Metanephros (tissue), 1 donor: Measurements from ENCODE around the gene ABCC11. TPM values are rescaled to one million over a fixed set of nuclear protein-coding genes. Genes with fewer than 3 reads are reported as not detected.

Experiments used
- total RNA-seq: library from RNA; depleted of rRNA; stranded (reverse); fragments of >200 nt; gene quantifications from one replicate; pipeline ENCODE4 v1.2.3, GENCODE V29; 2014

Gene ABCC11
- 0.23 TPM for total RNA-seq

GRCh38 chr16:48247311-48247710, at the start of gene ABCC11:
Gene ABCC11 (minus strand): TSS chr16:48247539. CDS start chr16:48231921, 15,618 bp downstream.

GRCh38 chr16:48244080-48244862, 3.1 kb downstream of the ABCC11 start, which contains the start of gene LONP2:
Gene LONP2 (plus strand): TSS chr16:48244300. CDS start chr16:48244389, 89 bp downstream.

GRCh38 chr16:48155926-48156789, 91.2 kb downstream of the ABCC11 start, which contains the start of gene ABCC12:
Gene ABCC12 (minus strand): TSS chr16:48155993. CDS start chr16:48146424, 9,569 bp downstream.

Other genes starting within 250 kb of the ABCC11 start
- gene ABCC12, start 91.5 kb downstream of the ABCC11 start, total RNA-seq: not detected
- gene LONP2, start 3.2 kb downstream of the ABCC11 start, total RNA-seq: 79.5 TPM
- 44.7 TPM for gene SIAH1, start 137.9 kb upstream of the ABCC11 start, total RNA-seq